Activated T-helper 1 cell treated with Interleukin-2 at 50 U/mL for 16 hours (primary cell): ENCODE results near the gene IQCM.

Source experiments
- DNase-seq: peaks from one replicate; pipeline ENCODE4 v3.0.0-alpha.2; 2020; ENCODE audit warnings: low read depth

The IQCM gene

GRCh38 chr4:149768477-149768876 lies 47.2 kb downstream of the IQCM start:
- no peak for DNase-seq

- DNase-seq = no peak
Observed at GRCh38 chr4:149766135-149766534, 49.5 kb downstream of the IQCM start.

DNA sequence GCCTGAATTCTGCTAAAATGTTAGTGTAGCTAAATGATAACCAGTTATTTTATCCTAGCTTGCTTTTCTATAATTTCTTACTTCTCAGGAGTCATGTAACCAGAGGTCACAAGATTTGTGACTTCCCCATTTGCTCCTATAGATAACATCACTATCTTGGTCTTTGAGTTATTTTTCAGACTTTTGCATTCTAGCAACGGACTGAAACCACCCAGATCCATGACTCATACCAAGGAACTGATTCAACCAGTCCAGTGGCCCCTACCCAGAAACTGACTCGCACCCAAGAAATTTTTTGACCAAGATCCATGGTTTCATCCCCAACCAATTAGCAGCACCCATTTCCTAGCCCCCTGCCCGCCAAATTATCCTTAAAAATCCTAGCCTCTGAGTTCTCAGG lies 50.0 kb downstream of the IQCM start:
- DNase-seq = no peak

GRCh38 chr4:149755969-149756368 lies 59.7 kb downstream of the IQCM start:
- no peak for DNase-seq

GRCh38 chr4:149754526-149754925 lies 61.1 kb downstream of the IQCM start:
- DNase-seq = no peak

DNA sequence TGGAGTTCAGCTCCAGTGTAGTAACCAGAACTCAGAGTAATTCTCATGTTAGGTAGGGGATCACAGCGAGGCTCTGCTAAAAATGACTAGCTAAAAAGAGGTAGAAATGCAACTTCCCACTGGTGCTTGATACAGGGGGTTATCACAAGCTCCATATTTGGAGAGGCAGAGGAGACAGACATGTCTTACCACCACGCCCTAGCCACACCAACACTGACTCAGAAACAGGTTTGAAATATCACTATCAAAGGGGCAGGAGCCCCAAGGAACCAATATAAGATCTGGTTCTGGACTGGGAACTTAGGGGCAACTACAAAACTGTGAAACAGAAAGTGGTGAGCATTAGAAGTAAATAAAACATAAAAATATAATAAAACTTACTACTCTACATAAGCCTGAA lies 62.9 kb downstream of the IQCM start:
- DNase-seq = no peak

DNA sequence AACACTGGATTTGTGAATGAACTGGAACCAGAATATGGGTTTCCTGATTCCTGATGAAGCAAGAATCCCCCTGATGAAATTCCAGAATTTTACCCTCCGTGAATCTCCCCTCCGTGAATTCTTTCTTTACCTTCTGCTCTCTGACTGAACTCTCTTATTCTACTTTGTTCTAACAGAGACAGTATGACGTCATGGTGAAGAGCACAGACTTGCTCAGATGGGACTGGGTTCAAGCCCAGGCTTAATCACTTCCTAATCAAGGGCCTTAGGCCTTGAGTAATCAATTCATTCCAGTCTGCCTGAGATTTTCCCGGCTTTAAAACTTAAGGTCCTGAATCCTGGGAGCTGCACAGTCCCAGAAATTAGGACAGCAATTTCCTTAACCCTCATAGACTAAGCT lies 64.5 kb downstream of the IQCM start:
- no peak for DNase-seq

- no peak for DNase-seq
Observed at GRCh38 chr4:149749784-149750183, 65.9 kb downstream of the IQCM start.

GRCh38 chr4:149747646-149748045 lies 68.0 kb downstream of the IQCM start:
- DNase-seq = no peak

GRCh38 chr4:149746276-149746675 lies 69.4 kb downstream of the IQCM start:
- DNase-seq = no peak

GRCh38 chr4:149741186-149741831 lies 74.3 kb downstream of the IQCM start:
- no peak for DNase-seq

- no peak for DNase-seq
Observed at GRCh38 chr4:149738156-149738555, 77.5 kb downstream of the IQCM start.

DNA sequence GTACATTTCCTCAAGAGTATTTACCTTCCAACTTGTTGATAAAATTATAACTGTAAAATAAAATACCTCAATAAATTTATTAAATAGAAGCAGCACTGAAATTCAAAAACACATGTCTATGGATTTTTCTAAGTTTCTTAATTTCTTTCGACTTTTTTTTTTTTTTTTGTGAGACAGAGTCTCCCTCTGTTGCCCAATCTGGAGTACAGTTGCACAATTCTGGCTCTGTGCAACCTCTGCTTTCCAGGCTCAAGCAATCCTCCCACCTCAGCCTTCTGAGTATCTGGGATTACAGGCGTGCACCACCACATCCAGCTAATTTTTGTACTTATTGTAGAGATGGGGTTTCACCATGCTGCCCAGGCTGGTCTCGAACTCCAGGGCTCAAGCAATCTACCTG lies 79.8 kb downstream of the IQCM start:
- DNase-seq = no peak

DNA sequence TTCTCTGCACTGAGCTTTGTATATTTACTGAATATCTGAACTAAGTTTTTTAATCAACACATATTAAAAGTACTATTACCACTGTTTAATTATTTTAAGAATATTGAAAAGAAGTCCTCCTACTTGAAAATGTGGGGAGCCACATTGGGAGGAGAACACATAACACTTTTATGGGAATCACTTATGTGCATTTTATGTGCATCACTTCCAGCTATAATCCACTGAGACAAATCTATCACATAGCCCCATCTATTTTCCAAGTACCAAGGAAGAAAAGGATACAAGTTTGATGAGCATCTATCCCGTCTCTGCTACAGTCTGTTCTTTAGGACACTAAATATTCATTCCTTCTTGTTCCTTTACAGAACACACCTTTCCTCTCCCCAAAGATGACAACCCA lies 87.2 kb downstream of the IQCM start:
- no peak for DNase-seq

- no peak for DNase-seq
Observed at GRCh38 chr4:149727663-149728062, 88.0 kb downstream of the IQCM start.

- DNase-seq = no peak
Observed at GRCh38 chr4:149723065-149723464, 92.6 kb downstream of the IQCM start.

DNA sequence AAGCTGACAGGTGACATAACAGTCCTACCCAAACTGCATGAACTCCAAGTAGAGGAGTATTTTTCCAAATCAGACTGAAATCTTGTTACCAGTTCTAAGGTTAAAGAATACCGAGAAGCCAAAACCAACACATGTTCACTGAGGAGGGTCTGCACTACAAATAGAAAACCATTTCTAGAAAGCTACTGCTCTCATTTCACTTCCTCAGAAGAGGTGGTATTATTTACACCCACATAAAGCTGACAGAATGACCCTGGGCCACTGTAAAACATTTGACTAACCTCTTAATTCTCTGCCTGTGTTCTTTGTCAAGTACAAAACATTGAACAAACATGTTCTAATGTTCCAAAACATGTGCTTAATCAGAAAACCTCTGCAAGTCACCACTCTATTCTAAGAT lies 95.8 kb downstream of the IQCM start:
- no peak for DNase-seq

DNA sequence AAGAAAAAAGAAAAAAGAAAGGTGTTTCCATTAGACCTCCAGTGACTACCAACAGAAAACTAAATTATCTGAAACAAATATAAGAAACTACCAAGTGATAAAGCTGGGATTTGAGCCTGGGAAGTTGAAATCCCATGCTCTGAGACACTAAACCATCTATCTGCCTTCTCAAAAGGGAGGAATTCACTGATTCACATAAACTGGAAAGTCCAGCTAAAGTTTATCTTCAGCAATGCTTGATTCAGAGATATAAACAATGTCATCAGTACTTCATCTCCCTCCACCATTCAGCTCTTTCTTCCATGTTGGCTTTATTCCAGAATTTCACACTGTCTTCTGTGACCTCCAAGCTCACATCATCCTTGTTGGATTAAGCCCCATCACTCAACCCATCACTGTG lies 96.3 kb downstream of the IQCM start:
- DNase-seq = no peak

DNA sequence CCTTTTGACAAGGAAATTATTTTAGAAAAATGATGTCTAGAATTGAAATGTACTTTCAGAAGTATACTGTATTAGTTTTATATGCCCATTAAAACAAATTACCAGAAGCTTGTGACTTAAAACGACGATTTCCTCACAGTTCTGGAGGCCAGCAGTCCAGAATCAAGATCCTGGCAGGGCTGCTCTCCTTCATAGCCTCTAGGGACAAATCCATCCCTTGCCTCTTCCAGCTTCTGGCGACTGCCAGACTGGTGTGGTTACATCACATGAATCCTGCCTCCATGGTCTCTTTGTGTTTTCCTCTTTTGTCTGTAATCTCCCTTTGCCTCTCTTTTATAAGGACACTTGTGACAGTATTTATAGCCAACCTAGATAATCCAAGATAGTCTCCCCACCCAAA lies 97.1 kb downstream of the IQCM start:
- DNase-seq = no peak

DNA sequence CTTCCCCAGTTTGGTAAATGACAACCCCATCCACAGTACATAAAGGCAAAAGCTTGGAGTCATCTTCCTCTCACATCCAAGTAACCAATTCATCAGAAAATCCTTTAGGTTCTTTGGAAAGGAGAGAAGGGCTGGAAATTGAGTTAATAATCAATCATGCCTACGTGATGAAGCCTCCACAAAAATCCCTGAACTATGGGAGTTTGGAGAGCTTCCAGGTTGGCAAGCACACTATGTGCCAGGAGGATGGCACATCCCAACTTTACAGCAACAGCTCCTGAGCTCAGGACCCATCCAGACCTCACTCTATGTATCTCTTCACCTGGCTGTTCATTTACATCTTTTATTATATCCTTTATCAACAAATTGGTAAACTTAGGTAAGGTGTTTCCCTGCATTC lies 98.9 kb downstream of the IQCM start:
- no peak for DNase-seq

DNA sequence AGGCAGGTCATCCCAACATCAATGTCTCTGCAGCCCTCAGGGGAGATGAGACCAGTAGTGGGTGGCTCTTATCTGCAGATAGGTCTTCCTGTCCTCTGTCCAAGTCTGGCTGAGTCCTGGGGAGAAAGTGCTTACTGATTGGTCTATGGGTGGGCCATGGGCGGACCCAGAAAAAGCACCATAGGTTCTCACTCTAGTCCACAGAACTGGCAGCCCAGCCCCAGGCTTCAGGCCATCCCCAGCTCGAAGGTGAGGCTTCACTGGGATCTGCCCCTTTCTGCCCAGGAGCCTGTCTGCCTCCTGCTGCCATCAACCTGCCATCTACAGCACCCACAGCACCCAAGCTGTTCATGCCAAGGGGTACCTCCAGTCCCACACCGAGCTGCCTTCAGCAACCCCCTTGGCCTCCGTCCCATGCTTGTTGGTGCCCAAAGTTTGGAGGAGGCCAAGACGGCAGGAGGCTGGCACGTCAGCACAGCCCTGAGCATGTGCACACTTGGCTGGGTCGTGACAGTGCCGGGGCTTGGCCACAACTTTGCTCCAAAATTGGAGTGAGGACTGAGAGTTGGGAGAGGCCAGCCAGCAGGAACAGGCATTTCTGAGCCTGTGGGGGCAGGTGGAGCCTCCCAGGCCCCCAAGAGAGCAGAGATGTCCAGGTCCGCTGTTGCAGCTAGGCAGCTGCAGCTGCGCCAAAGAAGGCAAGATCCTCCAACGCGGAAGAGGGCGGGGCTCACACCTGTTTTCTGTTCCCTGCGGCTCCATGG lies 99.6 kb downstream of the IQCM start:
- no peak for DNase-seq

- no peak for DNase-seq
Observed at GRCh38 chr4:149713031-149713430, 102.6 kb downstream of the IQCM start.

DNA sequence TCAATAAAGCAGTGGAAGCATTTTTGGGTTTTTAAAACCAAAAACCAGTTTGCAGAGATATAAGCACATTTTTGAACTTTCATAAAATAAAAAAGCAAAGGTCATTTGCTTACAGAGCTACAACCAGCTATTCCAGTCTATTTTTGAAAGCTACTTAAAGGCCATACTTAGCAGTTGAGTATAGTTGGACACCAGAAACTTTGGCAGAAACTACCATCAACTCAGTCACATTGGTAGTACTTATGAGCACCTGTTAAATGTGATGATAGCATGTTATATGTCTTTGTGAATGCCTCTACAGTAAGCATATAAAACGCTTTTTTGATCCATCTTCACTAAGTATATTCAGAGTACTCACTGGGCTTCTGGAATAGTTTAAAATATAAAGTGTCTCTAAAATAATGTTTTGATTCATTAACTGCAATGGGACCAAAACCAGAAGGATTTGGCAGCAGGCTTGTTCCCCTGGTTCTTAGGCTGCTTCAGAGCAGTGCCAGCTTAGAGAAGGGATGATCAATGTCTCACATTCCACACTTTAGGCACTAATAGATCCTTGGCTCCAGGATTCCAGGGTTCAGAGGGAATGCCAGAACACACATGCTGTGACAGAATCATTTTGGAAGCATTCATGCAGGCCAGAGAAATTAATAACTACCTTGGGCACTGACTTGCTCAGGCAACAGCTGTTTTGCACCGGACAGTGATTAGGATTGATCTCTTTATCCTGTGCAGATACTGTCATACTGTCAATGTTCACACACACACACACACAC lies 103.9 kb downstream of the IQCM start:
- DNase-seq = no peak
